CD4-positive, alpha-beta T cell (primary cell): ENCODE results near the gene FOXL2NB. TPM values are rescaled to one million over a fixed set of nuclear protein-coding genes. Genes with fewer than 3 reads are reported as not detected.
A peak's percentile ranks its signal among the peaks of the same experiment; 100 is the strongest.

Experiments
- ATAC-seq: fragments of 200-7000 bp; cut with Tn5 transposase; one replicate; pipeline ENCODE4 v1.10.0; 2022; ENCODE audit warnings: mild to moderate bottlenecking; ENCODE audit not compliant: poor library complexity
- CTCF ChIA-PET: fragments of 350-600 bp; sonication (Branson Sonifier 250); formaldehyde crosslinking; loops from one replicate; lab custom pipeline; 2021; ENCODE audit warnings: antibody characterized with exemption, inconsistent platforms; lab: Charles Lee
- POLR2A ChIA-PET: fragments of 350-600 bp; sonication (Branson Sonifier 250); formaldehyde crosslinking; loops from one replicate; lab custom pipeline; 2021; ENCODE audit warnings: antibody characterized with exemption, inconsistent platforms; lab: Charles Lee
- DNase-seq, 14 experiments: peaks; one replicate each; pipeline ENCODE4 v3.0.0-alpha.2; 2013 to 2020; ENCODE audit warnings: mixed read lengths in 2 of 14
- H3K27ac ChIP-seq, 2 donors: one replicate each; pipeline versions ENCODE4 v1.5.1 to v1.7.0; 2013; ENCODE audit warnings: low read length in 2 of 2, low read depth in 1 of 2, mild to moderate bottlenecking in 1 of 2
- H3K27me3 ChIP-seq, 2 experiments: 1 replicate in 1 of 2; 2 replicates in 1 of 2; pipeline versions ENCODE4 v1.6.1 to v1.7.0; 2013; ENCODE audit warnings: low read length in 2 of 2, control low read depth in 1 of 2, mild to moderate bottlenecking in 1 of 2, moderate library complexity in 1 of 2; ENCODE audit not compliant: insufficient read depth in 2 of 2, control insufficient read depth in 1 of 2
- H3K36me3 ChIP-seq: one replicate; pipeline ENCODE4 v1.6.1; 2013; ENCODE audit warnings: low read length, control low read depth; ENCODE audit not compliant: insufficient read depth
- H3K4me1 ChIP-seq: one replicate; pipeline ENCODE4 v1.6.1; 2013; ENCODE audit warnings: low read length, control low read depth; ENCODE audit not compliant: insufficient read depth
- H3K4me3 ChIP-seq: one replicate; pipeline ENCODE4 v1.5.1; 2013; ENCODE audit warnings: mild to moderate bottlenecking, low read length, moderate library complexity
- H3K9me3 ChIP-seq, 2 experiments: 1 replicate in 1 of 2; 2 replicates in 1 of 2; pipeline versions ENCODE4 v1.6.1 to v1.7.0; 2013; ENCODE audit warnings: low read length in 2 of 2, mild to moderate bottlenecking in 2 of 2, control low read depth in 1 of 2, moderate library complexity in 1 of 2; ENCODE audit not compliant: control insufficient read depth in 1 of 2, insufficient read depth in 1 of 2
- H3K27ac Mint-ChIP-seq: one replicate; pipeline ENCODE4 v1.8.0; 2020; ENCODE audit warnings: mixed read lengths
- H3K27me3 Mint-ChIP-seq: one replicate; pipeline ENCODE4 v1.8.0; 2021; ENCODE audit warnings: mixed read lengths
- H3K36me3 Mint-ChIP-seq: one replicate; pipeline ENCODE4 v1.8.0; 2021; ENCODE audit warnings: low read depth, mixed read lengths
- H3K4me1 Mint-ChIP-seq: one replicate; pipeline ENCODE4 v1.8.0; 2021; ENCODE audit warnings: low read depth, mixed read lengths
- H3K4me3 Mint-ChIP-seq: one replicate; pipeline ENCODE4 v1.8.0; 2020; ENCODE audit warnings: mild to moderate bottlenecking, mixed read lengths
- H3K9me3 Mint-ChIP-seq: one replicate; pipeline ENCODE4 v1.8.0; 2020; ENCODE audit warnings: mixed read lengths
- CTCF ChIP-seq: fragments of 200-600 bp; IDR thresholded peaks from one replicate; pipeline ENCODE4 v1.8.0; 2022; ENCODE audit warnings: antibody characterized with exemption, mild to moderate bottlenecking
- intact Hi-C, 2 experiments: fragments of 100-400 bp; cut with DNase I in 1 of 2; cut with micrococcal nuclease in 1 of 2; formaldehyde crosslinking; loops; one replicate each; pipeline versions ENCODE4 v1.15.1 to v1.9.0; 2023 to 2025; cut with DNase I, micrococcal nuclease
- total RNA-seq, 174 experiments: library from RNA in 2 of 174; stranded (reverse) in 2 of 174; gene quantifications; one replicate each; pipeline ENCODE4 v1.2.3 and lab custom pipeline; 2021 to 2026

The FOXL2NB gene
- total RNA-seq, 2 experiments from 2014 or later, result not detected

- Mint-ChIP-seq H3K36me3 (no peaks in the 10 kb centered on the region), H3K27me3 (peaks cover 99% of the 10 kb centered on the region), H3K9me3 (no peaks in the 10 kb centered on the region), H3K4me3 (peak overlapping the region; percentile 70), H3K27ac (no peak overlapping the region), H3K4me1 (peaks cover 41% of the 10 kb centered on the region)
- peak in 2 of 14 experiments; percentile 43 to 47 for DNase-seq
- Histone ChIP-seq H3K27me3 (peaks cover 91 to 94% of the 10 kb centered on the region in 2 experiments), H3K9me3 (peaks cover 0 to 40% of the 10 kb centered on the region in 2 experiments), H3K27ac (no peak overlapping the region), H3K4me1 (peaks cover 47% of the 10 kb centered on the region), H3K4me3 (no peak overlapping the region), H3K36me3 (no peaks in the 10 kb centered on the region)
- ChIA-PET CTCF (interaction anchor here (1.8 to 2.1 kb wide), 2 partner anchors 15 to 22 kb away, joined by 5 to 6 read pairs; no protein-coding TSS in a partner anchor), POLR2A (no interaction called here)
- no peak for TF ChIP-seq CTCF
- intact Hi-C loops, result no loop called here
- ATAC-seq, result peak; percentile 31
These were observed 8.8 kb upstream of the FOXL2NB start for GRCh38 chr3:138938056-138938876.

- Histone ChIP-seq H3K36me3 (no peaks in the 10 kb centered on the region), H3K9me3 (peaks cover 0 to 45% of the 10 kb centered on the region in 2 experiments), H3K27ac (no peak overlapping the region), H3K27me3 (peaks cover 94 to 95% of the 10 kb centered on the region in 2 experiments), H3K4me3 (no peak overlapping the region), H3K4me1 (peaks cover 50% of the 10 kb centered on the region)
- ChIA-PET CTCF (interaction anchor here (1.8 to 2.1 kb wide), 2 partner anchors 15 to 23 kb away, joined by 5 to 6 read pairs; no protein-coding TSS in a partner anchor), POLR2A (no interaction called here)
- H3K36me3 Mint-ChIP-seq, result no peaks in the 10 kb centered on the region
- H3K27me3 Mint-ChIP-seq, result peaks cover 99% of the 10 kb centered on the region
- TF ChIP-seq CTCF, result no peak
- H3K4me3 Mint-ChIP-seq, result peak overlapping the region; percentile 70
- peaks cover 48% of the 10 kb centered on the region for H3K4me1 Mint-ChIP-seq
- ATAC-seq (no peak), DNase-seq (no peak)
- H3K27ac Mint-ChIP-seq, result no peak overlapping the region
- no peaks in the 10 kb centered on the region for H3K9me3 Mint-ChIP-seq
- intact Hi-C loops, result no loop called here
These were observed 8.0 kb upstream of the FOXL2NB start for GRCh38 chr3:138938877-138939560.

- H3K4me1 ChIP-seq, result peaks cover 57% of the 10 kb centered on the region
- ChIA-PET POLR2A (no interaction called here), CTCF (interaction anchor here (1.5 kb wide), 1 partner anchor 16 kb away, joined by 3 read pairs; no protein-coding TSS in a partner anchor)
- Mint-ChIP-seq H3K36me3 (no peaks in the 10 kb centered on the region), H3K4me3 (no peak overlapping the region), H3K27me3 (peaks cover 99% of the 10 kb centered on the region), H3K4me1 (peaks cover 55% of the 10 kb centered on the region), H3K27ac (no peak overlapping the region), H3K9me3 (no peaks in the 10 kb centered on the region)
- H3K27ac ChIP-seq, result no peak overlapping the region
- H3K4me3 ChIP-seq, result no peak overlapping the region
- ATAC-seq (no peak), DNase-seq (no peak)
- intact Hi-C loops, result no loop called here
- H3K9me3 ChIP-seq, result peaks cover 0 to 51% of the 10 kb centered on the region in 2 experiments
- no peaks in the 10 kb centered on the region for H3K36me3 ChIP-seq
- peaks cover 95 to 97% of the 10 kb centered on the region in 2 experiments for H3K27me3 ChIP-seq
- no peak for TF ChIP-seq CTCF
These were observed 7.3 kb upstream of the FOXL2NB start for GRCh38 chr3:138939561-138940241.
